H9 (cell line): ENCODE results near the gene SOCS6. TPM values are rescaled to one million over a fixed set of nuclear protein-coding genes. Genes with fewer than 3 reads are reported as not detected.

Source experiments
- DNase-seq: peaks from one replicate; pipeline ENCODE4 v3.0.0-alpha.2; 2017
- H2AFZ ChIP-seq: one replicate; pipeline ENCODE4 v1.6.1; 2013; ENCODE audit warnings: mild to moderate bottlenecking, low read length, control low read depth, moderate library complexity
- H2AK5ac ChIP-seq: 2 replicates; pipeline ENCODE4 v1.6.1; 2013; ENCODE audit warnings: low read length, control low read depth, mixed read lengths; ENCODE audit not compliant: insufficient read length
- H2BK120ac ChIP-seq: one replicate; pipeline ENCODE4 v1.6.1; 2013; ENCODE audit warnings: low read depth, mild to moderate bottlenecking, low read length, control low read depth, inconsistent platforms; ENCODE audit not compliant: poor library complexity, severe bottlenecking
- H2BK12ac ChIP-seq: 2 replicates; pipeline ENCODE4 v1.6.1; 2013; ENCODE audit warnings: low read length, control low read depth, mixed read lengths, low read depth; ENCODE audit not compliant: insufficient read length
- H2BK15ac ChIP-seq: 2 replicates; pipeline ENCODE4 v1.6.1; 2013; ENCODE audit warnings: low read depth, low read length, control low read depth
- H2BK20ac ChIP-seq: one replicate; pipeline ENCODE4 v1.6.1; 2013; ENCODE audit warnings: low read depth, mild to moderate bottlenecking, low read length, control low read depth, inconsistent platforms; ENCODE audit not compliant: poor library complexity, severe bottlenecking
- H2BK5ac ChIP-seq: 2 replicates; pipeline ENCODE4 v1.6.1; 2013; ENCODE audit warnings: low read length, control low read depth, mixed read lengths; ENCODE audit not compliant: insufficient read length
- H3K14ac ChIP-seq: 2 replicates; pipeline ENCODE4 v1.6.1; 2013; ENCODE audit warnings: low read length, control low read depth; ENCODE audit not compliant: insufficient read depth
- H3K18ac ChIP-seq: 2 replicates; pipeline ENCODE4 v1.6.1; 2013; ENCODE audit warnings: low read depth, mild to moderate bottlenecking, mixed read lengths, low read length, control low read depth; ENCODE audit not compliant: insufficient read length
- H3K23ac ChIP-seq: 2 replicates; pipeline ENCODE4 v1.6.1; 2013; ENCODE audit warnings: low read length, control low read depth, mixed read lengths, low read depth; ENCODE audit not compliant: insufficient read length
- H3K23me2 ChIP-seq: 2 replicates; pipeline ENCODE4 v1.6.1; 2013; ENCODE audit warnings: low read depth, mild to moderate bottlenecking, mixed read lengths, low read length, control low read depth; ENCODE audit not compliant: insufficient read length, poor library complexity, severe bottlenecking
- H3K27ac ChIP-seq: 2 replicates; pipeline ENCODE4 v1.5.1; 2013; ENCODE audit warnings: low read length, control low read depth, mixed read lengths, low read depth; ENCODE audit not compliant: insufficient read length
- H3K27me3 ChIP-seq: 2 replicates; pipeline ENCODE4 v1.6.1; 2013; ENCODE audit warnings: low read length, control low read depth, inconsistent platforms; ENCODE audit not compliant: insufficient read depth
- H3K4ac ChIP-seq: 2 replicates; pipeline ENCODE4 v1.6.1; 2013; ENCODE audit warnings: low read depth, mild to moderate bottlenecking, control low read depth, inconsistent platforms, low read length, moderate library complexity
- H3K4me1 ChIP-seq: 2 replicates; pipeline ENCODE4 v1.6.1; 2013; ENCODE audit warnings: low read length, control low read depth, inconsistent platforms; ENCODE audit not compliant: insufficient read depth
- H3K4me2 ChIP-seq: 2 replicates; pipeline ENCODE4 v1.6.1; 2013; ENCODE audit warnings: low read length, control low read depth, mixed read lengths; ENCODE audit not compliant: insufficient read length, insufficient read depth
- H3K56ac ChIP-seq: 2 replicates; pipeline ENCODE4 v1.6.1; 2013; ENCODE audit warnings: low read depth, mild to moderate bottlenecking, mixed read lengths, low read length, control low read depth; ENCODE audit not compliant: insufficient read length
- H3K79me1 ChIP-seq: 2 replicates; pipeline ENCODE4 v1.6.1; 2013; ENCODE audit warnings: low read depth, mild to moderate bottlenecking, moderate library complexity, low read length, control low read depth, inconsistent platforms; ENCODE audit not compliant: insufficient read depth, poor library complexity, severe bottlenecking
- H3K79me2 ChIP-seq: 2 replicates; pipeline ENCODE4 v1.6.1; 2013; ENCODE audit warnings: low read length, control low read depth, inconsistent platforms; ENCODE audit not compliant: insufficient read depth
- H3K9ac ChIP-seq: 2 replicates; pipeline ENCODE4 v1.6.1; 2013; ENCODE audit warnings: low read length, control low read depth, mixed read lengths; ENCODE audit not compliant: insufficient read length; ENCODE audit errors: extremely low read depth
- H3K9me3 ChIP-seq: one replicate; pipeline ENCODE4 v1.6.1; 2013; ENCODE audit warnings: low read depth, low read length, inconsistent platforms; ENCODE audit not compliant: control insufficient read depth
- H3T11ph ChIP-seq: one replicate; pipeline ENCODE4 v1.6.1; 2013; ENCODE audit warnings: mild to moderate bottlenecking, low read length, control low read depth, inconsistent platforms
- H4K20me1 ChIP-seq: one replicate; pipeline ENCODE4 v1.6.1; 2013; ENCODE audit not compliant: control insufficient read depth, insufficient read length, insufficient read depth
- H4K5ac ChIP-seq: 2 replicates; pipeline ENCODE4 v1.6.1; 2013; ENCODE audit warnings: low read depth, mild to moderate bottlenecking, mixed read lengths, low read length, control low read depth; ENCODE audit not compliant: insufficient read length
- H4K8ac ChIP-seq: replicated peaks from 2 replicates; pipeline ENCODE4 v1.6.1; 2013; ENCODE audit warnings: low read length, control low read depth, mixed read lengths, low read depth; ENCODE audit not compliant: insufficient read length
- H4K91ac ChIP-seq: 2 replicates; pipeline ENCODE4 v1.6.1; 2013; ENCODE audit warnings: low read depth, mild to moderate bottlenecking, moderate library complexity, mixed read lengths, low read length, control low read depth; ENCODE audit not compliant: insufficient read length
- H3K27ac Mint-ChIP-seq, 3 experiments: 2 replicates in 2 of 3; 3 replicates in 1 of 3; pipeline ENCODE4 v1.8.0; 2020 to 2021; ENCODE audit warnings: mixed read lengths in 3 of 3, mild to moderate bottlenecking in 1 of 3, moderate library complexity in 1 of 3
- H3K27me3 Mint-ChIP-seq: 2 replicates; pipeline ENCODE4 v1.8.0; 2021; ENCODE audit warnings: low read depth, mild to moderate bottlenecking, moderate library complexity, mixed read lengths
- H3K36me3 Mint-ChIP-seq, 3 experiments: 2 replicates in 2 of 3; 3 replicates in 1 of 3; pipeline ENCODE4 v1.8.0; 2020 to 2021; ENCODE audit warnings: low read depth in 3 of 3, mixed read lengths in 3 of 3; ENCODE audit not compliant: insufficient read depth in 1 of 3
- H3K4me1 Mint-ChIP-seq, 2 experiments: 2 replicates each; pipeline ENCODE4 v1.8.0; 2020; ENCODE audit warnings: mixed read lengths in 2 of 2
- H3K4me3 Mint-ChIP-seq, 2 experiments: 2 replicates in 1 of 2; 3 replicates in 1 of 2; pipeline ENCODE4 v1.8.0; 2020 to 2021; ENCODE audit warnings: mild to moderate bottlenecking in 2 of 2, mixed read lengths in 2 of 2, moderate library complexity in 1 of 2
- H3K9me3 Mint-ChIP-seq, 2 experiments: 2 replicates in 1 of 2; 3 replicates in 1 of 2; pipeline ENCODE4 v1.8.0; 2020; ENCODE audit warnings: mild to moderate bottlenecking in 2 of 2, mixed read lengths in 2 of 2, moderate library complexity in 1 of 2
- CTCF ChIP-seq: fragments of 200-600 bp; sonication (generic); conservative IDR thresholded peaks from 3 replicates; pipeline ENCODE4 v1.8.0; 2021; ENCODE audit warnings: antibody characterized with exemption, mild to moderate bottlenecking
- WGBS: extraction: QIAGEN DNeasy Blood & Tissue Kit; methylation state at CpG from one replicate; pipeline ENCODE4 v1.1.7; 2013; ENCODE audit warnings: missing lambda C conversion rate, low lambda C conversion rate, mixed read lengths; ENCODE audit not compliant: insufficient read length; ENCODE audit errors: extremely low coverage; 5-methylcytosine and 5-hydroxymethylcytosine counted together
- total RNA-seq: library from RNA; stranded (reverse); gene quantifications from 2 replicates; pipeline ENCODE4 v1.2.1, GENCODE V29; 2021

The SOCS6 gene
- total RNA-seq, 1 experiment from 2014 or later = 24.5 TPM

GRCh38 chr18:70359071-70359470 is 70.2 kb downstream of the SOCS6 start:
- TF ChIP-seq CTCF = no peak
- Histone ChIP-seq H3K56ac (no peak overlapping the region), H3K9me3 (no peaks in the 10 kb centered on the region), H3K4me2 (no peak overlapping the region), H2BK12ac (no peak overlapping the region), H2AK5ac (no peak overlapping the region), H4K5ac (no peak overlapping the region), H3K23me2 (no peaks in the 10 kb centered on the region), H3K79me2 (no peaks in the 10 kb centered on the region), H2BK120ac (no peak overlapping the region), H3K14ac (no peak overlapping the region), H3K23ac (no peak overlapping the region), H3K9ac (no peak overlapping the region), H3T11ph (no peak overlapping the region), H4K20me1 (no peaks in the 10 kb centered on the region), H3K4me1 (peaks cover 2% of the 10 kb centered on the region; the same call in 1 of the 2 replicates), H3K4ac (no peak overlapping the region), H4K91ac (no peak overlapping the region), H3K18ac (no peak overlapping the region), H4K8ac (no peak overlapping the region), H2BK15ac (no peak overlapping the region), H3K27me3 (no peaks in the 10 kb centered on the region), H3K79me1 (no peaks in the 10 kb centered on the region), H2AFZ (no peak overlapping the region), H2BK20ac (no peak overlapping the region), H3K27ac (no peak overlapping the region), H2BK5ac (no peak overlapping the region)
- Mint-ChIP-seq H3K27ac (no peak overlapping the region), H3K36me3 (no peaks in the 10 kb centered on the region; a peak in 1 of 7 replicates), H3K4me1 (peaks cover 15 to 19% of the 10 kb centered on the region in 2 experiments), H3K27me3 (no peaks in the 10 kb centered on the region), H3K9me3 (no peaks in the 10 kb centered on the region; a peak in 1 of 5 replicates), H3K4me3 (no peak overlapping the region)
- no peak for DNase-seq
- WGBS = no CpG with 5 or more reads among the region's 6 CpGs
